HG02759 (cell line): ENCODE results near the gene TNIK.
"Not testable (repeated sequence)": the region's sequence is repeated elsewhere in the genome, so short reads cannot be mapped to it uniquely, and the experiment has no call there.

Source experiments
- ATAC-seq: cut with Tn5 transposase; IDR thresholded peaks from one replicate; pipeline ENCODE4 v1.9.1; 2021; ENCODE audit warnings: mild to moderate bottlenecking, moderate library complexity; ENCODE audit not compliant: unreplicated experiment

Gene TNIK

DNA sequence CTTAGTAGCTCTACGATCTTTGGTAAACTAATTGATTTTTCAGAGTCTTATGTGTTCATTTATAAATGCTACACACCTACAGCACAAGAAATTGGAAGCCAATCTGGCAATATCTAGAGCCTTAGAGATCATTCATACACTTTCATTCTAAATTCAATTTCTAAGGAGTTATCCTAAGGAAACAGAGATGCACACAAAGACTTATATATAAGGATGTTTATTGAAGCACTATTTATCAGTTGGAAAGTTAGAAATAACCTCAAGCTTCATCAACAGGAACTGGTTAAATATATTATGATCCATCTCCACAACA lies 12.7 kb downstream of the TNIK start:
- not testable (repeated sequence) for ATAC-seq

GRCh38 chr3:171446801-171447578 lies 13.2 kb downstream of the TNIK start:
- no peak for ATAC-seq

GRCh38 chr3:171446301-171446700 lies 13.9 kb downstream of the TNIK start:
- ATAC-seq: no peak

DNA sequence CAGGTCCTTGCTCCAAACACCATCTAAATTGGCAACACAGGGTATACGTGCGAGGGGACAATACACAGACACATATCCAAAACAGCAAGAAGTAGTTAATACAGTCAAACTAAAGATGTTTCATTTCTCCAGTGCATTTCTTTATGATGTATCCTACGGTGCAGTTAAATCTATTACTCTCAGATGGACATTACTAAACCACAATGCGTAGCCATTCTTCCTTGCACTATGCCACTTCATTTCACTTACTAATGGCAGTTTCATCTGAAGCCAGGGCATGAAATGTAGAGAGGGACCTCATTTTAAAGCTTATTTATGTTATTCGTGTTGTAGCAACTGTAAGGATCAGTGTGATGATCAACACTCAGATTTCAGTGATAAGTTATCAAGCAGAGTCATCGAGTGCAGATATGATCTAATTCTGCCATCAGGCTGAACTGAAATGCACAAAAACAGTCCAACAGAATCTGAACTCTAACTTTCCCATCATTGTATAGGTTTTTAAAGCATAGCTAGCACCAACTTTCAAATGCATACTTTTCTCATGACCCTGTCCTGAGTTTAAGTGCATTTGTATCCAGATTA lies 14.5 kb downstream of the TNIK start:
- ATAC-seq: no peak

GRCh38 chr3:171444001-171444690 lies 16.1 kb downstream of the TNIK start:
- no peak for ATAC-seq

- ATAC-seq: no peak
These were observed 16.8 kb downstream of the TNIK start for GRCh38 chr3:171443211-171443957.

DNA sequence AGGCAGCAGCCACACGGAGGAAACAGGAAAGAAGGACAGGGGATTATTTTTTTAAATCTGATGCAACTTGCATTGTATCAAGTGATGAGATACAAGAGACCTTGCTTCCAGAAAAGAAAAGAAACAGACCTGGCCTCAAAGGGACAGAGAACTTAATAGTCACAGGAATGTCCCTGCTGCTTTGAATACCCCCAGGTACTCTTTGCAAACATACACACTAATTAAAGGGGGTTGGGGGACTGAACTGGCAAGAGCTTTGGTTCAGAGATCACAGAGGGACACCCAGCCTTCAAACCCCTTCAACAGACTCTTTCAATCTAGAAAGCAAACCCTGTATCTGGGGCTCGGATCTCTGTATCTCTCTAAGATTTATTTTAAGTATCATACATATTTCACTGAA lies 18.0 kb downstream of the TNIK start:
- ATAC-seq: no peak

DNA sequence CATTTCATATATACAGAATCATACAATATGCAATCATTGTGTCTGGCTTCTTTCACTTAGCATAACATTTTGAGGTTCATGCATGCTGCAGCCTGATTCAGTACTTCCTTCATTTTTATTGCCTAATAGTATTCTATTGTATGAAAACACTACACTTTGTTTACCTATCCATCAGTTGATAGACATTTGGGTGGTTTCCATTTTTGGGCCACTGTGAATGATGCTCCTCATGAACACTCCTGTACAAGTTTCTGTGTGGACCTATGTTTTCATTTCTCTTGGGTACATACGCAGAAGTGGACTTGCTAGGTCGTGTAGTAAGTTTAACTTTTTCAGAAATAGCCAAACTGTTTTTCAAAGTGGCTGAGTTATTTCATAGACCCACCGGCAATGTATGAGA lies 18.8 kb downstream of the TNIK start:
- no peak for ATAC-seq

DNA sequence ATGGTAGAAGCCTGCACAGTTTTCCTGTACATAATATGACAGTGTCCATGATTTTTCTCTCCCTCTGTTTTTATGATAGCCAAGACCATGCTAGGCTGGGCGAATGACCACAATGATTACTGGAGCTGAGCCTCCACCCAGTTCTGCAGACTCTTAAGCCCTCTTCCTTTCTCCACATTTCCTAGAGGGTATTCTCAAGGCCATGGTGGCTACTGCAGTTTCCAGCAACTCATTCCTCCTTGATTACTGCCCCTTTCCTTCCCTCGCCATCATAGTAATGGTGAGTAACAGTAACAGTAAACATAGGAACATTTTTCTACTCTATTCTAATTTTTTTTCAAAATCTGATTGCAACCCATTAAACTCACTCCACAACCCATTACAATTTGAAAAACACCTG lies 20.2 kb downstream of the TNIK start:
- ATAC-seq: no peak

GRCh38 chr3:171437115-171437756 lies 23.0 kb downstream of the TNIK start:
- no peak for ATAC-seq

DNA sequence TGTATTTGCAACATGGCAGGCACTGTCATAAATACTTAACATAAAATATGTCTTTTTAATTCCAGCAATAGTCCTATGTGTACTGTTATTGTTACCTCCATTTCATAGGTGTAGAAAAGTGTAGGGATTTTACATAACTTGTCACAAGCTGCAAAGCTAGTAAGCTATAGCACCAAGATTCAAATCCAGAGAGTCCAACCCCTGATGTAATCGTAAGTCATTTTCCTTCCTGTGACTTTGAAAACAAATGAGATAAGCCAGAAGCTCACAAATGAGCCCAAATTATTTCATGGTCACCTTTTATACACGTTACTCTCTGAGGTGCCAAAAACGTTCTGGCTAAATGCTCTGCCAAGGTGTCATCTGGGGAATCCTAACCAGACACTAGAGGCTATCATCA lies 23.8 kb downstream of the TNIK start:
- ATAC-seq: no peak

DNA sequence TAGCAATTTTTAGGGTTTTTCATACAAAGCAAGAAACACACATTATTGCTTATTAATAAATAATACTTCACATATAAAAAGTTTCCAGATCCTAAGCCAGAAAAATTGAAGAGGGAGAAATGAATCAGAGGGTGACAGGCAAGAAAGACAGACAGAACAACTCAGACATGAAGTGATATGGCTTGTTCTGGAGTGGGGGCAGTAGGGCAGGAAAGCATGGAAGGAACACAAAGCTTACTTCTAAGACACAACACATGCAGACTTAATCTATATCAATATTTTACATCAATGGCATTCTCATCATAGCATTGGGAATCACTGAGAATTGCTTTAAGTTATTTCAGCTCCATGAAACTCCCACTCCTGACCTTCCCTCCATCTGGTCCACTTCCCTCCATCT lies 24.4 kb downstream of the TNIK start:
- no peak for ATAC-seq

GRCh38 chr3:171435143-171435542 lies 25.1 kb downstream of the TNIK start:
- ATAC-seq: no peak

- no peak for ATAC-seq
These were observed 27.7 kb downstream of the TNIK start for GRCh38 chr3:171432548-171432947.

GRCh38 chr3:171431550-171431949 lies 28.7 kb downstream of the TNIK start:
- ATAC-seq: no peak

GRCh38 chr3:171430530-171430929 lies 29.7 kb downstream of the TNIK start:
- ATAC-seq: no peak

GRCh38 chr3:171429635-171430034 lies 30.6 kb downstream of the TNIK start:
- ATAC-seq: no peak

GRCh38 chr3:171428892-171429291 lies 31.3 kb downstream of the TNIK start:
- no peak for ATAC-seq

GRCh38 chr3:171428321-171428787 lies 31.9 kb downstream of the TNIK start:
- no peak for ATAC-seq

- ATAC-seq: no peak
These were observed 32.4 kb downstream of the TNIK start for GRCh38 chr3:171427771-171428320.

- not testable (repeated sequence) for ATAC-seq
These were observed 36.1 kb downstream of the TNIK start for GRCh38 chr3:171424063-171424462.
